Sigmoid colon (tissue), 7 donors: ENCODE measurements around the gene NUDT21. TPM values are rescaled to one million over a fixed set of nuclear protein-coding genes. Genes with fewer than 3 reads are reported as not detected.

Source experiments
- DNase-seq: peaks from one replicate; pipeline ENCODE4 v3.0.0-alpha.2; 2019
- H3K27ac ChIP-seq, 4 donors: fragments of 200-600 bp; sonication (generic); one replicate each; pipeline ENCODE4 v1.5.1; 2016 to 2019; ENCODE audit warnings: mild to moderate bottlenecking in 1 of 4
- H3K27me3 ChIP-seq, 3 donors: fragments of 200-600 bp; sonication (generic); one replicate each; pipeline ENCODE4 v1.5.1; 2019; ENCODE audit warnings: mild to moderate bottlenecking in 1 of 3
- H3K36me3 ChIP-seq, 4 donors: fragments of 200-600 bp; sonication (generic); one replicate each; pipeline ENCODE4 v1.5.1; 2016 to 2019
- H3K4me1 ChIP-seq, 4 donors: fragments of 200-600 bp; sonication (generic); one replicate each; pipeline ENCODE4 v1.5.1; 2017 to 2019
- H3K4me3 ChIP-seq, 4 donors: fragments of 200-600 bp; sonication (generic); one replicate each; pipeline ENCODE4 v1.5.1; 2017 to 2019; ENCODE audit warnings: mild to moderate bottlenecking in 2 of 4, moderate library complexity in 1 of 4
- H3K9me3 ChIP-seq, 4 donors: fragments of 200-600 bp in 3 of 4; sonication (generic) in 3 of 4; one replicate each; pipeline versions ENCODE4 v1.5.1 to v1.6.1; 2013 to 2019
- CTCF ChIP-seq, 4 experiments: fragments of 450-650 bp in 3 of 4; fragments of 200-600 bp in 1 of 4; IDR thresholded peaks; one replicate each; pipeline ENCODE4 v1.5.1; 2016 to 2019; ENCODE audit warnings: antibody characterized with exemption in 4 of 4, mild to moderate bottlenecking in 3 of 4, moderate library complexity in 2 of 4
- EP300 ChIP-seq, 4 donors: sonication (generic); formaldehyde crosslinking; IDR thresholded peaks; one replicate each; pipeline ENCODE4 v1.6.1; 2017; ENCODE audit warnings: antibody characterized with exemption in 4 of 4
- POLR2A ChIP-seq, 2 donors: fragments of 450-650 bp; IDR thresholded peaks; one replicate each; pipeline ENCODE4 v1.6.1; 2016; ENCODE audit warnings: antibody characterized with exemption in 2 of 2, mild to moderate bottlenecking in 2 of 2, moderate library complexity in 2 of 2
- POLR2AphosphoS5 ChIP-seq, 4 donors: sonication (generic); formaldehyde crosslinking; IDR thresholded peaks; one replicate each; pipeline ENCODE4 v1.6.1; 2017; ENCODE audit warnings: antibody characterized with exemption in 4 of 4
- WGBS, 2 donors: extraction: QIAGEN DNeasy Blood & Tissue Kit; methylation state at CpG; one replicate each; pipeline ENCODE4 v1.1.7; 2013; 5-methylcytosine and 5-hydroxymethylcytosine counted together
- intact Hi-C: fragments of 100-400 bp; cut with DNase I; formaldehyde crosslinking; loops from one replicate; pipeline ENCODE4 v1.15.1; 2023
- polyA plus RNA-seq, 3 donors: library from polyadenylated mRNA; stranded (reverse); fragments of 200-250 nt; gene quantifications; one replicate each; pipeline ENCODE4 v1.2.3, GENCODE V29; 2013
- total RNA-seq, 4 donors: library from RNA; depleted of rRNA; stranded (reverse); fragments of >200 nt; gene quantifications; one replicate each; pipeline ENCODE4 v1.1.0, GENCODE V29; 2016
- donor health status: healthy with polysubstance abuse.
- donor health status: Bipolar disorder and iron deficiency.
- donor health status: healthy.

The NUDT21 gene
- total and polyA plus RNA-seq, 7 donors = 33.0 to 51.7 (median 44.1) TPM

GRCh38 chr16:56421976-56422669 is 29.0 kb downstream of the NUDT21 start:
- Histone ChIP-seq H3K4me3 (no peak overlapping the region), H3K27me3 (no peaks in the 10 kb centered on the region), H3K36me3 (no peaks in the 10 kb centered on the region), H3K9me3 (no peaks in the 10 kb centered on the region), H3K27ac (no peak overlapping the region), H3K4me1 (peaks cover 0 to 56% (median 34%) of the 10 kb centered on the region in 4 donors)
- no peak for DNase-seq
- intact Hi-C loops = loop anchor here (10.0 kb wide), 1 partner anchor 183 kb away; the partner anchor contains the start of gene MT2A
- TF ChIP-seq POLR2A (IDR thresholded peaks at IDR 0.05) = no peak
- no peak for TF ChIP-seq EP300 (IDR thresholded peaks at IDR 0.05)
- no peak for TF ChIP-seq CTCF (IDR thresholded peaks at IDR 0.05)
- TF ChIP-seq POLR2AphosphoS5 (IDR thresholded peaks at IDR 0.05) = no peak
- 90 to 95% methylated on average over 5 of the region's 5 CpGs for WGBS, 2 donors

GRCh38 chr16:56421313-56421712 is 29.8 kb downstream of the NUDT21 start:
- WGBS, 2 donors = 57 to 82% methylated on average over 2 of the region's 2 CpGs
- H3K9me3 ChIP-seq = no peaks in the 10 kb centered on the region
- H3K4me1 ChIP-seq = peaks cover 0 to 56% (median 34%) of the 10 kb centered on the region in 4 donors
- no peak overlapping the region for H3K4me3 ChIP-seq
- no peak for DNase-seq
- H3K27ac ChIP-seq = no peak overlapping the region
- H3K27me3 ChIP-seq = no peaks in the 10 kb centered on the region
- H3K36me3 ChIP-seq = no peaks in the 10 kb centered on the region
- no peak for TF ChIP-seq CTCF (IDR thresholded peaks at IDR 0.05)
- no peak for TF ChIP-seq POLR2A (IDR thresholded peaks at IDR 0.05)
- TF ChIP-seq EP300 (IDR thresholded peaks at IDR 0.05) = no peak
- TF ChIP-seq POLR2AphosphoS5 (IDR thresholded peaks at IDR 0.05) = no peak
- intact Hi-C loops = loop anchor here (10.0 kb wide), 1 partner anchor 183 kb away; the partner anchor contains the start of gene MT2A

- Histone ChIP-seq H3K4me3 (no peak overlapping the region), H3K27ac (no peak overlapping the region), H3K4me1 (peaks cover 0 to 51% (median 33%) of the 10 kb centered on the region in 4 donors), H3K9me3 (no peaks in the 10 kb centered on the region), H3K36me3 (no peaks in the 10 kb centered on the region), H3K27me3 (no peaks in the 10 kb centered on the region)
- TF ChIP-seq POLR2A (IDR thresholded peaks at IDR 0.05) (no peak), EP300 (IDR thresholded peaks at IDR 0.05) (no peak), POLR2AphosphoS5 (IDR thresholded peaks at IDR 0.05) (no peak), CTCF (IDR thresholded peaks at IDR 0.05) (no peak)
- no peak for DNase-seq
- intact Hi-C loops = loop anchor here (10.0 kb wide), 1 partner anchor 184 kb away; the partner anchor contains the start of gene MT2A
These were observed 30.5 kb downstream of the NUDT21 start for GRCh38 chr16:56420613-56421012.

DNA sequence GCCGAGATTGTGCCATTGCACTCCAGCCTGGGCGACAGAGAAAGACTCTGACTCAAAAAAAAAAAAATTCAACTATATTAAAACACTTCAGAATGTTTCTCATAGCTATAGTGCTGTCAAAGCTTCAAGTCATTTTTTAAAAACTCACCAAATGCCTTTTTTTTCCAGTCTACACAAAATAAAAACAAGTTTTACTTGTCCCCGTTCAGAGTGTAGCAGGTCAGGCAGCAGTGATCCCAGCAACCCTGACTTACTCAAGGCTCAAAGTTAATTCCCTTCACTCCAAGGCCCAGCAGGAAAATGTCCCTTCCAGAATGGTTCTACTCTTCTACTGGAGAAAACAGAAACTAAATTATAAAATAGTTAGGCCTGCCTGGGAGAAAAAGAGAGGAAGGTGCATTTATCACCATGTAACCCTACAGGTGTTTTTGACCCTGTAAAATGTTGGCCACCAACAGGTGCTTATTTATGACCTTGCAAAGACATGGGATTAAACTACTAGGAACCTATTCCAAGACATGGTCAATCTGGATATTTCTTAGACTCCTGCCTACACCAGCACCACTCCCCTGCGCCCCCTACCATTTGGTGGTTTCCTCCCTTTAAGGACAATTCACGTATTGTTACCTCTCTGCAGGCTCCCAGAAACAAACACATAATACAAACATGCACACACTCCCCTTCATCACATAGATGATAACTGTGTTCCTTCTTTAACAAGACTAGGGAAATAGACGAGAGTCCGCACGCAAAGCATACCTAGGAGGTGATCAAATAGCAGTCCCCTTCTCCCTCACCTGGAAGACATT is 31.2 kb downstream of the NUDT21 start:
- intact Hi-C loops = loop anchor here (10.0 kb wide), 1 partner anchor 185 kb away; the partner anchor contains the start of gene MT2A
- peaks cover 0 to 54% (median 36%) of the 10 kb centered on the region in 4 donors for H3K4me1 ChIP-seq
- H3K27ac ChIP-seq = no peak overlapping the region

More for the DNA sequence above, 31.2 kb downstream of the NUDT21 start:
- no peak for TF ChIP-seq POLR2A (IDR thresholded peaks at IDR 0.05)
- TF ChIP-seq EP300 (IDR thresholded peaks at IDR 0.05) = no peak
- TF ChIP-seq POLR2AphosphoS5 (IDR thresholded peaks at IDR 0.05) = no peak
- no peak for TF ChIP-seq CTCF (IDR thresholded peaks at IDR 0.05)
- Histone ChIP-seq H3K36me3 (no peaks in the 10 kb centered on the region), H3K9me3 (no peaks in the 10 kb centered on the region), H3K4me3 (no peak overlapping the region), H3K27me3 (no peaks in the 10 kb centered on the region)
- WGBS, 2 donors = 55 to 87% methylated on average over 8 of the region's 8 CpGs
- no peak for DNase-seq
